HepG2 (cell line): ENCODE measurements around the gene COL8A1. TPM values are rescaled to one million over a fixed set of nuclear protein-coding genes. Genes with fewer than 3 reads are reported as not detected.
A peak's percentile ranks its signal among the peaks of the same experiment; 100 is the strongest.

Source experiments
- CHD4 ChIP-seq: fragments of 200-600 bp; sonication (generic); IDR thresholded peaks from 2 replicates; pipeline ENCODE4 v1.7.0; 2017; ENCODE audit warnings: mild to moderate bottlenecking, low read length, borderline replicate concordance
- ELF4 ChIP-seq: sonication (generic); formaldehyde crosslinking; IDR thresholded peaks from 2 replicates; pipeline ENCODE4 v1.5.0; 2020; ENCODE audit warnings: missing genetic modification reagents, mild to moderate bottlenecking, moderate library complexity, borderline replicate concordance
- ESRRA ChIP-seq: sonication (generic); formaldehyde crosslinking; IDR thresholded peaks from 2 replicates; pipeline ENCODE4 v1.5.1; 2020; ENCODE audit warnings: mild to moderate bottlenecking, low read depth, missing genetic modification reagents
- FOXP4 ChIP-seq: sonication (generic); formaldehyde crosslinking; IDR thresholded peaks from 2 replicates; pipeline ENCODE4 v1.4.0; 2020; ENCODE audit warnings: missing genetic modification reagents
- GPBP1L1 ChIP-seq: sonication (generic); formaldehyde crosslinking; IDR thresholded peaks from 2 replicates; pipeline ENCODE4 v1.5.0; 2020; ENCODE audit warnings: mild to moderate bottlenecking, missing genetic modification reagents
- IRF2 ChIP-seq: IDR thresholded peaks from 2 replicates; pipeline ENCODE4 v1.6.1; 2018; ENCODE audit warnings: missing genetic modification reagents, missing compliant biosample characterization
- IRF9 ChIP-seq: sonication (generic); formaldehyde crosslinking; IDR thresholded peaks from 2 replicates; pipeline ENCODE4 v1.8.0; 2022; ENCODE audit warnings: missing genetic modification reagents, mild to moderate bottlenecking, borderline replicate concordance
- MTA1 ChIP-seq: sonication (generic); formaldehyde crosslinking; IDR thresholded peaks from 2 replicates; pipeline ENCODE4 v1.4.0; 2020; ENCODE audit warnings: missing genetic modification reagents, mild to moderate bottlenecking, borderline replicate concordance
- NBN ChIP-seq: fragments of 450-650 bp; conservative IDR thresholded peaks from 2 replicates; pipeline ENCODE4 v1.6.1; 2017
- NCOA1 ChIP-seq: sonication (generic); formaldehyde crosslinking; IDR thresholded peaks from 2 replicates; pipeline ENCODE4 v1.9.0; 2021; ENCODE audit warnings: missing genetic modification reagents
- NFIB ChIP-seq: sonication (generic); formaldehyde crosslinking; IDR thresholded peaks from 2 replicates; pipeline ENCODE4 v1.9.0; 2021; ENCODE audit warnings: missing genetic modification reagents, mild to moderate bottlenecking, borderline replicate concordance
- NONO ChIP-seq, 2 experiments: fragments of 450-650 bp in 1 of 2; sonication (generic) in 1 of 2; formaldehyde crosslinking in 1 of 2; IDR thresholded peaks in 1 of 2; conservative IDR thresholded peaks in 1 of 2; 2 replicates each; pipeline versions ENCODE4 v1.6.1 to v1.8.0; 2017 to 2022; ENCODE audit warnings: mild to moderate bottlenecking in 1 of 2, missing genetic modification reagents in 1 of 2, moderate library complexity in 1 of 2
- RFXANK ChIP-seq: IDR thresholded peaks from 2 replicates; pipeline ENCODE4 v1.6.1; 2016
- RORA ChIP-seq: sonication (generic); formaldehyde crosslinking; IDR thresholded peaks from 2 replicates; pipeline ENCODE4 v1.5.0; 2020; ENCODE audit warnings: mild to moderate bottlenecking, missing genetic modification reagents, moderate library complexity
- SMAD3 ChIP-seq: sonication (generic); formaldehyde crosslinking; IDR thresholded peaks from 2 replicates; pipeline ENCODE4 v1.4.0; 2020; ENCODE audit warnings: missing genetic modification reagents
- TCF7 ChIP-seq: sonication (generic); IDR thresholded peaks from 2 replicates; pipeline ENCODE4 v1.6.1; 2016; ENCODE audit warnings: antibody characterized with exemption, low read depth
- ZNF282 ChIP-seq: fragments of 450-650 bp; IDR thresholded peaks from 2 replicates; pipeline ENCODE4 v1.6.1; 2018; ENCODE audit not compliant: partially characterized antibody
- ZNF362 ChIP-seq: sonication (generic); formaldehyde crosslinking; IDR thresholded peaks from 2 replicates; pipeline ENCODE4 v1.4.0; 2020; ENCODE audit warnings: missing genetic modification reagents, mild to moderate bottlenecking, borderline replicate concordance
- ZNF605 ChIP-seq: sonication (generic); formaldehyde crosslinking; IDR thresholded peaks from 2 replicates; pipeline ENCODE4 v1.8.0; 2022; ENCODE audit warnings: mild to moderate bottlenecking, missing genetic modification reagents
- polyA plus RNA-seq, 8 experiments: library from polyadenylated mRNA; depleted of rRNA in 3 of 8; stranded (reverse) in 7 of 8; unstranded in 1 of 8; fragments of >200 nt; fragmentation: Illumina TruSeq in 4 of 8; extraction: Trizol in 4 of 8; gene quantifications; 2 replicates each; pipeline versions ENCODE4 v1.2.1 to v1.2.3, GENCODE V29; 2011 to 2016; ENCODE audit warnings: low read depth in 4 of 8, missing spikeins in 1 of 8, mixed read lengths in 1 of 8; ENCODE audit not compliant: insufficient read depth in 1 of 8
- total RNA-seq, 5 experiments: library from RNA; depleted of rRNA; stranded (reverse); fragments of >200 nt; fragmentation: Illumina TruSeq; extraction: Trizol; gene quantifications; 2 replicates each; pipeline ENCODE4 v1.2.3, GENCODE V29; 2016; ENCODE audit warnings: low read depth in 1 of 5

COL8A1 gene
- total and polyA plus RNA-seq, 2 of the 13 experiments (the other 11 are each of a cell fraction or from before 2014, with no cell fraction given): not detected

GRCh38 chr3:99817437-99818240 lies 179.2 kb downstream of the COL8A1 start, which contains the start of gene CMSS1 (continued):
- no peak for TF ChIP-seq GPBP1L1
- TF ChIP-seq NONO (IDR thresholded peaks at IDR 0.05): no peak
- TF ChIP-seq NONO (CRISPR knock-in tag; conservative IDR thresholded peaks at IDR 0.05): peak; percentile 89
- TF ChIP-seq IRF9: peak; percentile 72; the same call in 1 of the 2 replicates
- peak; percentile 66; the same call in 1 of the 2 replicates for TF ChIP-seq MTA1 (CRISPR knock-in tag)
- TF ChIP-seq ELF4: peak; percentile 64; the same call in 1 of the 2 replicates
- TF ChIP-seq ZNF282: no peak
- peak; percentile 40; the same call in 1 of the 2 replicates for TF ChIP-seq SMAD3 (CRISPR knock-in tag)
- TF ChIP-seq CHD4: peak; percentile 32; the same call in 1 of the 2 replicates
- TF ChIP-seq ZNF362 (CRISPR knock-in tag): no peak
- peak; percentile 47; the same call in 1 of the 2 replicates for TF ChIP-seq FOXP4 (CRISPR knock-in tag)
- TF ChIP-seq RFXANK: 0 out of 2 replicates have a peak, but pooled peaks have one; percentile 35
- 0 out of 2 replicates have a peak, but pooled peaks have one; percentile 19 for TF ChIP-seq ZNF605 (CRISPR knock-in tag)
- 0 out of 2 replicates have a peak, but pooled peaks have one; percentile 9 for TF ChIP-seq TCF7
- no peak for TF ChIP-seq NBN
- TF ChIP-seq NCOA1: 0 out of 2 replicates have a peak, but pooled peaks have one; percentile 32
- TF ChIP-seq ESRRA (CRISPR knock-in tag): 0 out of 2 replicates have a peak, but pooled peaks have one; percentile 28
- peak; percentile 75; the same call in 1 of the 2 replicates for TF ChIP-seq IRF2 (CRISPR knock-in tag)
- TF ChIP-seq NFIB: no peak
- no peak for TF ChIP-seq RORA (CRISPR knock-in tag)
